ENCODE results near the gene TSPAN13. TPM values are rescaled to one million over a fixed set of nuclear protein-coding genes. Genes with fewer than 3 reads are reported as not detected.

TSPAN13 gene
- total RNA-seq, 1 experiment from 2014 or later = not detected

DNA sequence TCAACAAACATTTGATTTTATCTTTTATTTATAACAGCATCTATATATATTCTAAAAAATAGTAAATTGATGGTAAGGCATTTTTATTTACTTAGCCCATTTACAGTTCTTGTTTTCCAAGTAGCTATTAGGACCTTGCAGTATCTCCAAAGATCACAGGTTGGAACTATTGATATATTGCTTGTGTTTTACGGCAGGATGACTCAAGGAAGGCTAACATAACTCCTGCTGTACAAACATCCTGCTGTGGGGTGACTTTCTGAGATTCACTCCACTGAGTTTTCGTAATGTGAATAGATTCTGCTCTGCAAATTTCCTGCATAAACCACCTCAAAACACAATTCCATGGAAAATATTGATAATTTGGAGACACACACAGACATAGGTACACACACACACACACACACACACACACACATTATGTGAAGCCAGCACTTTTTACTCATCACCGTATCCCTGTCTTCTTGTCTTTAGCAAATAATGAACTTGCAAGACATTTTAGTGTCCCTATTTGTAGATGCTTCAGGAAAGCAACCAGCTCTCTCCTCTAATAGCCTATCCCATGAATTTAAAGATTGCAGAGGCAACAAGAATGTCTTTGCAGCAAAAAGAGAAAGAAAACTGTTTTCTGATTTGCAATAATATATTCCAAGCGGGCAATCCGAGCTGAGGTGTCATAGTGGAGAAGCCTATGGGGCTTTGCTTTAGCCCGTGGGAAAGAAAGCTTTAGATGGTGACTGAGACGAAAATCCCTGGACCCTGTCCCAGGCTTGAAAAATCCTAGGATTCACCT is 50.5 kb downstream of the TSPAN13 start:
- DNase-seq (ENCODE audit: low spot score) = no peak
- in situ Hi-C loops (cut with HindIII; ENCODE audit: low sequenced_read_pairs) = no loop called here

DNA sequence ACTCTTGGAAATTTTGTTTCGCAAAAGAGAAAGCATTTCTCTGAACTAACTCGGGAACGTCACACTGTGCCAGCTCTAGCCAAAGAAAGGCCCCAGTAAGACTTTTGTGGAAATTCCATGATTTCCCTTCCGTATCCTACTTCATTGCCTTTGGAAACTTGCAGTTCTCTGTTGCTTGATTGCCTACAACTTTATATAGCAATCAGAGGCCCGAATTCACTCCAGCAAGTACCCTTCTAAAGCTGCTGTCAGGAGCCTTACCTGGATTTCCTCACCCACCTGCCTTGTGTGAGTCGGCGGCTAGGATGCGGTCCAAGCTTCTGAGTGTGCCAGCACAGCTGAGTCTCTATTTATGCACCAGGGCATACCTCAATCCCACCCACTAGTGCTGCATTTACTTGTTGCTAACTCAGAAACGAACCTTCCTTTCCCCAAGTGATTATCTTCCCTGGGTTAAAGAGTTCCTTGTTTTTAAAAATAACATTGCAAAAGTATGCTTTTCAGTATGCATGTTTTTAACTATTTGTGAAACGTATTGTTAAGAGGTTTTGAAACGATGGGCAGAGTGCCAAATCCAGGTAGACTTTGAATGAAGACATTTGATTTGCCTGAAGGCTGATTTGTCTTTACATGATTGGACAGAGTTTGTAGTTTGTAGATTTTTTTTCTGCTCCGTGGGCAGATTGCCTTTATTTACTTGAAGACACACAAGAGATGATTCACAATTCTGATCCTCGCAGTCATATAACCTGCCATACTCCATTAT is 51.3 kb downstream of the TSPAN13 start, which contains the start of gene AGR2:
AGR2 (minus strand) TSS at position 326 of the 766 bp plus-strand sequence. CDS start 3,203 bp downstream, outside the sequence.
- in situ Hi-C loops (cut with HindIII; ENCODE audit: low sequenced_read_pairs) = no loop called here
- DNase-seq (ENCODE audit: low spot score) = no peak

DNA sequence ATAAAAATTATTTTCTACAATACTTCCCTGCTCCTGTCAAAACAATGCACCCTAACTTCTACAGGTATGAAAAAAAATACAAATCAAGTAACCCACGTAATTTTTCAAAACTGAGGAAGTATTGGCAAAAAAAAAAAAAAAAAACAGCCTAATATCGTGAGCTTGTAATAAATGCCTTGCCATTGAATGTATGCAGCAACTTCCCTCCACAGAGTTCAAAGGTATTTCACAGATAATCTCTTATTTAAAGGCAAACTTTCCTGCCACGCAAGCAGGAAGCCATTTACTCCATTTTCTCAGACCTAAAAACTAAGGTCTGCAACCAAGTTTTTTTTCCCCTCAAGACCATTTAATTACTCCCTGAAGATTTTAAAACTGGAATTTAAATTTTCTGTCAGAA is 51.9 kb downstream of the TSPAN13 start:
- no peak for DNase-seq (ENCODE audit: low spot score)
- in situ Hi-C loops (cut with HindIII; ENCODE audit: low sequenced_read_pairs) = no loop called here

DNA sequence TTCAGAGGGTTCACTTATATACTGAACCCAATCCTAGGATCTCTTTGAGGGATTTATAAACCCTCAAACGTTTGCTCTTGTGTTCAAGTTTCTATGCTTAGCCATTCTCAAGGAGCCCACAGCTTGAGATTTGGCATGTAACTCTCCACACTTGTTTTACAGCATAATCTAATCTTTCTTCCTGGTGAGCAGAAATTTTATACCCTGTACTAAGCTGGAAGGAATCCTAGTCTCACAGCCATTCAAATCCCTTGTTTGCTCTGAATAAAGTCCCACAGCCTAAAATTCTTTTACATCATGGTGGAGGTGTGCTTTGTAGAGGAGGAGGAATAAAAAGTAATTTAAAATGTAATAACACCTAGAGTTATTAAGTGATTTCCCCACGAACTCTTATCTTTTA is 56.6 kb downstream of the TSPAN13 start:
- in situ Hi-C loops (cut with HindIII; ENCODE audit: low sequenced_read_pairs) = no loop called here
- DNase-seq (ENCODE audit: low spot score) = no peak

GRCh38 chr7:16810573-16810972 is 57.0 kb downstream of the TSPAN13 start:
- no peak for DNase-seq (ENCODE audit: low spot score)
- in situ Hi-C loops (cut with HindIII; ENCODE audit: low sequenced_read_pairs) = no loop called here

DNA sequence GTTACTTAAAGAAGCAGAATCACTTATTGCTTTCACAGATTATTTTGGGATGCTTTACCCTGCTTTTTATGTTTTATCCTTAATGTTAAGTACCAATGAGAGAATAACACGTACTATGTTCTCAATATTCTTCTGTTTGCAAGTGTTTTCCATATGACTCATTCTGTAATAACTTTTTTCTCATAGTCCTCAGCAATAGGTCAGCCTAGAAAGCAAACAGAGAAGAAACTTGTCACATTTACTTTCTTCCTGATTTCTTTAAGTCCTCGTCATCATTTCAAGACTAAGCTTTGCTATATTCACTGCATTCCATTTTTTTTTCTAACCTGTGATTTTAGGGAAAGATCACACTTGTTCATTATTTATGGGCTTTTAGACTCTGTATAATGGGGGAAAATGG is 58.0 kb downstream of the TSPAN13 start:
- DNase-seq (ENCODE audit: low spot score) = no peak
- in situ Hi-C loops (cut with HindIII; ENCODE audit: low sequenced_read_pairs) = no loop called here

GRCh38 chr7:16812542-16813231 is 59.1 kb downstream of the TSPAN13 start:
- in situ Hi-C loops (cut with HindIII; ENCODE audit: low sequenced_read_pairs) = no loop called here
- no peak for DNase-seq (ENCODE audit: low spot score)

GRCh38 chr7:16813232-16813616 is 59.7 kb downstream of the TSPAN13 start:
- DNase-seq (ENCODE audit: low spot score) = no peak
- in situ Hi-C loops (cut with HindIII; ENCODE audit: low sequenced_read_pairs) = no loop called here

GRCh38 chr7:16815001-16815400 is 61.4 kb downstream of the TSPAN13 start:
- in situ Hi-C loops (cut with HindIII; ENCODE audit: low sequenced_read_pairs) = no loop called here

DNA sequence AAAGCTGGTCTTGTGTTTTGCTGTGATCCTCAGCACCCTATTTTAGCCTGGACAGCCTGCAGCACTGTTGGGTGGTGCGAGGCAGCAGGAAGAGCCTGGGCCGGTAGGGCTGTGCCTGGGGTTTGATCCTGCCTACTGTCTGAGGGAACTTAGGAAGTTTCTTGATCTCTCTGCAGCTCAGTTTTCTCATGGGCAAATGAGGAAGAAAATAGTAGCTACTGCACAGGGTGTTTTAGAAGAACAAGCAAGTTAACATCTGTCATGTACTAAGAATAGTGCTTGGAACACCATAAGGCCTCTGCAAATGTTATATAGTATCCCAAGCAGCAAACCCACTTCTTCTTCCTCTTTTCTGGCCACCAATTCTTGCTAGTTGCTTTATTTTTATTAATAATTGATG is 63.3 kb downstream of the TSPAN13 start:
- DNase-seq (ENCODE audit: low spot score) = no peak
- in situ Hi-C loops (cut with HindIII; ENCODE audit: low sequenced_read_pairs) = no loop called here

More at GRCh38 chr7:16815001-16815400, 61.4 kb downstream of the TSPAN13 start:
- DNase-seq (ENCODE audit: low spot score) = no peak

DNA sequence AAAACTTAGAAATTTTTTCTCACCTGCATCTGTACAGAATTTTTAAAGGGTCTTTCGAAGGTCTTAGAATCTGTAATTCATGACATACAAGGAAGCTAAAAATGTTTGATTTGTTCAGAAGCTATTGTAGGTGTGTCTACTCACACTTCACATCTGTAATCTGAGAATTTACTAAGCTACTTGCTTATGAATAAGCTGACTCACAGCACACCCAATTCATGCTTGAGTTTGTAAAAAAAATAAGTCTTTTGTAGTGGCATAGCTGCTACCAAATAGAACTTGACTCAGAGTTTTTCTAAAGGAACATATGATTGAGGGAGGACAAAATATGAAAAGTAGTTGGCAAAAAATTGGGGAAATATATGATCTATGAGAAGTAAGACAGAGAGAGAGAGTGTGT is 64.0 kb downstream of the TSPAN13 start:
- in situ Hi-C loops (cut with HindIII; ENCODE audit: low sequenced_read_pairs) = no loop called here
- DNase-seq (ENCODE audit: low spot score) = no peak

- in situ Hi-C loops (cut with HindIII; ENCODE audit: low sequenced_read_pairs) = no loop called here
- DNase-seq (ENCODE audit: low spot score) = no peak
Observed at GRCh38 chr7:16818732-16819131, 65.2 kb downstream of the TSPAN13 start.

- no peak for DNase-seq (ENCODE audit: low spot score)
- in situ Hi-C loops (cut with HindIII; ENCODE audit: low sequenced_read_pairs) = no loop called here
Observed at GRCh38 chr7:16822029-16822428, 68.5 kb downstream of the TSPAN13 start.

- in situ Hi-C loops (cut with HindIII; ENCODE audit: low sequenced_read_pairs) = no loop called here
- DNase-seq (ENCODE audit: low spot score) = no peak
Observed at GRCh38 chr7:16826060-16826459, 72.5 kb downstream of the TSPAN13 start.

DNA sequence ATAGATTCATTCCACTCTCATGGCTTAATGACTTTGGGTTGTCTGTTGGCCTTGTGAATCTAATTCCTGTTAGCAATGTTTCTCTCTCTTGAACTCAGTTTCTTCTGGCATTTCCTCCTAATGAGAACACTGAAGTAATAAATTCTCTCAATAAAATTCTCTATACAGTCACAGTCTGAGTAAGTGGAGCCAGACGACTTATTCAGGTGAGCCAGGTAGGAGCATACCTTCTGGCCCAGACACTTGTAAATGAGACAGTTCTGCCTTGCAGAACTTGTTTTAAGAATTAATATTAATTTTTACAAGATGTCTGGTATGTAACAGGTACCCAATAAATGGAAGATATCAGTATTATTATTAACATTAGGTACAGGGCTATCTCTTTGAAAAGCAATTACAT is 79.8 kb downstream of the TSPAN13 start:
- no peak for DNase-seq (ENCODE audit: low spot score)
- in situ Hi-C loops (cut with HindIII; ENCODE audit: low sequenced_read_pairs) = no loop called here

Other genes with a start within 250 kb of the TSPAN13 start
- gene LRRC72, start 226.9 kb upstream of the TSPAN13 start, total RNA-seq (2014; rRNA removed; shearing (Covaris generic)) = not detected in 2 replicates
- gene ANKMY2, start 108.0 kb upstream of the TSPAN13 start, total RNA-seq (2014; rRNA removed; shearing (Covaris generic)) = 13.4 and 20.5 TPM in 2 replicates
- 52.2 and 64.7 TPM in 2 replicates for gene BZW2, start 107.6 kb upstream of the TSPAN13 start, total RNA-seq (2014; rRNA removed; shearing (Covaris generic))
- not detected in 2 replicates for gene AGR2, start 51.2 kb downstream of the TSPAN13 start, total RNA-seq (2014; rRNA removed; shearing (Covaris generic))
- not detected in 2 replicates for gene AGR3, start 128.2 kb downstream of the TSPAN13 start, total RNA-seq (2014; rRNA removed; shearing (Covaris generic))